Prostate gland (tissue), 2 donors: ENCODE results near the gene SBNO1. TPM values are rescaled to one million over a fixed set of nuclear protein-coding genes. Genes with fewer than 3 reads are reported as not detected.
"Not testable (repeated sequence)": the region's sequence is repeated elsewhere in the genome, so short reads cannot be mapped to it uniquely, and the experiment has no call there.

ENCODE experiments used
- DNase-seq: peaks from one replicate; pipeline ENCODE4 v3.0.0-alpha.2; 2019; ENCODE audit warnings: low spot score
- H3K27ac ChIP-seq, 2 donors: fragments of 200-600 bp; sonication (generic); 2 replicates each; pipeline ENCODE4 v1.5.1; 2017 to 2019
- H3K27me3 ChIP-seq: fragments of 200-600 bp; sonication (generic); replicated peaks from 2 replicates; pipeline ENCODE4 v1.5.1; 2019; ENCODE audit not compliant: insufficient read depth
- H3K36me3 ChIP-seq, 2 donors: fragments of 200-600 bp; sonication (generic); 1 replicate in 1 of 2; 2 replicates in 1 of 2; pipeline versions ENCODE4 v1.5.1 to v1.8.1; 2017 to 2019
- H3K4me1 ChIP-seq: fragments of 200-600 bp; sonication (generic); replicated peaks from 2 replicates; pipeline ENCODE4 v1.5.1; 2019
- H3K4me3 ChIP-seq, 2 donors: fragments of 200-600 bp; sonication (generic); 2 replicates each; pipeline ENCODE4 v1.5.1; 2017 to 2019
- H3K9me3 ChIP-seq: fragments of 200-600 bp; sonication (generic); 2 replicates; pipeline ENCODE4 v1.5.1; 2017
- POLR2A ChIP-seq: fragments of 450-650 bp; IDR thresholded peaks from one replicate; pipeline ENCODE4 v1.6.1; 2016; ENCODE audit warnings: antibody characterized with exemption, mild to moderate bottlenecking
- POLR2AphosphoS5 ChIP-seq: sonication (generic); formaldehyde crosslinking; IDR thresholded peaks from one replicate; pipeline ENCODE4 v1.6.1; 2017; ENCODE audit warnings: antibody characterized with exemption
- WGBS: methylation state at CpG from one replicate; pipeline ENCODE4 v1.1.5; 2018; 5-methylcytosine and 5-hydroxymethylcytosine counted together
- intact Hi-C: fragments of 100-400 bp; cut with DNase I; formaldehyde crosslinking; loops from one replicate; pipeline ENCODE4 v1.14.2; 2022
- total RNA-seq, 2 donors: library from RNA; depleted of rRNA; stranded (reverse); fragments of >200 nt; gene quantifications; one replicate each; pipeline ENCODE4 v1.1.0, GENCODE V29; 2016
- TF ChIP-seq, protein P1 (sequence below), 4 experiments: fragments of 200-600 bp in 2 of 4; fragments of 450-650 bp in 2 of 4; sonication (generic) in 2 of 4; IDR thresholded peaks; 1 replicate in 3 of 4; 2 replicates in 1 of 4; pipeline ENCODE4 v1.5.1; 2016 to 2019; ENCODE audit warnings: antibody characterized with exemption in 4 of 4, mild to moderate bottlenecking in 2 of 4, moderate library complexity in 2 of 4

SBNO1 gene
- total RNA-seq, 2 donors from 2014 or later: 22.6 to 53.3 TPM

- TF ChIP-seq, protein P1, sequence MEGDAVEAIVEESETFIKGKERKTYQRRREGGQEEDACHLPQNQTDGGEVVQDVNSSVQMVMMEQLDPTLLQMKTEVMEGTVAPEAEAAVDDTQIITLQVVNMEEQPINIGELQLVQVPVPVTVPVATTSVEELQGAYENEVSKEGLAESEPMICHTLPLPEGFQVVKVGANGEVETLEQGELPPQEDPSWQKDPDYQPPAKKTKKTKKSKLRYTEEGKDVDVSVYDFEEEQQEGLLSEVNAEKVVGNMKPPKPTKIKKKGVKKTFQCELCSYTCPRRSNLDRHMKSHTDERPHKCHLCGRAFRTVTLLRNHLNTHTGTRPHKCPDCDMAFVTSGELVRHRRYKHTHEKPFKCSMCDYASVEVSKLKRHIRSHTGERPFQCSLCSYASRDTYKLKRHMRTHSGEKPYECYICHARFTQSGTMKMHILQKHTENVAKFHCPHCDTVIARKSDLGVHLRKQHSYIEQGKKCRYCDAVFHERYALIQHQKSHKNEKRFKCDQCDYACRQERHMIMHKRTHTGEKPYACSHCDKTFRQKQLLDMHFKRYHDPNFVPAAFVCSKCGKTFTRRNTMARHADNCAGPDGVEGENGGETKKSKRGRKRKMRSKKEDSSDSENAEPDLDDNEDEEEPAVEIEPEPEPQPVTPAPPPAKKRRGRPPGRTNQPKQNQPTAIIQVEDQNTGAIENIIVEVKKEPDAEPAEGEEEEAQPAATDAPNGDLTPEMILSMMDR (IDR thresholded peaks at IDR 0.05): peak in 2 of 4 experiments; percentile 20 to 34
- TF ChIP-seq POLR2A (no peak), POLR2AphosphoS5 (peak; percentile 32)
- no peaks in the 10 kb centered on the region for H3K9me3 ChIP-seq
- WGBS: under 1% methylated on average over 23 of the region's 52 CpGs
- DNase-seq: peak; percentile 75
- peak overlapping the region; percentile 90 to 91 for H3K27ac ChIP-seq
- H3K4me1 ChIP-seq: peaks cover 28% of the 10 kb centered on the region
- H3K27me3 ChIP-seq: no peaks in the 10 kb centered on the region
- peak overlapping the region; percentile 46 to 47 for H3K4me3 ChIP-seq
- intact Hi-C loops: no loop called here
- no peaks in the 10 kb centered on the region for H3K36me3 ChIP-seq
Measured at GRCh38 chr12:123388177-123388950, 23.7 kb upstream of the SBNO1 start.

DNA sequence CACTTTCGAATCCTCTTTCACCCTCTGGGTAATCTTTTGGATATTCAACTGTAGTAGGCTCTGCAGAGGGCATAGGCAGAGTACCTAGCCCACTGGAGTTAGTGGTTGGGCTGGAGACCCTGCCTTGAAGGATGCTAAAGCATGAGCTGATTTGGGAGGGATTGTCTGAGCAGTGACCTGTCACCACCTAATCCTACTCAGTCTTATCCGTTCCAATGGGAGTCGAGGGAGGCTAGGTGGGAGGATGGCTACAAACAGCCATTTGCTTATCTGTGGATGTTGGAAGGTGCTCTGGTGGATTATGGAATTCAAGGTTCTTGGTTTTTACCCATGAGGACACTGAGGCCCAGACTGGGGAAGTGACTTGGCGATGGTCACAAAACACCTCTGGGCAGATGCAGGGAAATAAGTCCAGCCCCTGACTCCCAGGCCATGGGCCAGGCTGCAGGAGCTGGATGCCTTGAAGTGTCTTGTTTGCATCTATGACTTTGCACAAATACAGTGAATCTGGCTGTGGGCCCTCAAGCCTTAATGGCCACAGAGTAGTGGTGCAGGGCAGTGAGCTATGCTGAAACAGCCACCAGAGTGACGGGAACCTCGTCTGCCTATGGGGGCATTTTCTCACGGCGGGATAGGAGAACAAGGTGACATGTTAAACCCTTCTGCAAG lies 23.0 kb upstream of the SBNO1 start:
- no peaks in the 10 kb centered on the region for H3K36me3 ChIP-seq
- TF ChIP-seq, protein P1 (IDR thresholded peaks at IDR 0.05): peak in 1 of 4 experiments; percentile 4
- no peak for TF ChIP-seq POLR2AphosphoS5
- no peak for TF ChIP-seq POLR2A
- H3K4me1 ChIP-seq: peaks cover 28% of the 10 kb centered on the region
- intact Hi-C loops: no loop called here
- 66% methylated on average over 8 of the region's 8 CpGs for WGBS
- peak overlapping the region; percentile 90 to 91 for H3K27ac ChIP-seq
- H3K27me3 ChIP-seq: no peaks in the 10 kb centered on the region
- H3K9me3 ChIP-seq: no peaks in the 10 kb centered on the region
- H3K4me3 ChIP-seq: peak overlapping the region; percentile 46 to 47
- no peak for DNase-seq

- 91% methylated on average over 9 of the region's 9 CpGs for WGBS
- H3K9me3 ChIP-seq, intact Hi-C loops, H3K36me3 ChIP-seq, H3K27me3 ChIP-seq, H3K4me1 ChIP-seq, H3K27ac ChIP-seq, DNase-seq, H3K4me3 ChIP-seq: not testable (repeated sequence)
Measured at GRCh38 chr12:123385536-123385935, 20.9 kb upstream of the SBNO1 start.

DNA sequence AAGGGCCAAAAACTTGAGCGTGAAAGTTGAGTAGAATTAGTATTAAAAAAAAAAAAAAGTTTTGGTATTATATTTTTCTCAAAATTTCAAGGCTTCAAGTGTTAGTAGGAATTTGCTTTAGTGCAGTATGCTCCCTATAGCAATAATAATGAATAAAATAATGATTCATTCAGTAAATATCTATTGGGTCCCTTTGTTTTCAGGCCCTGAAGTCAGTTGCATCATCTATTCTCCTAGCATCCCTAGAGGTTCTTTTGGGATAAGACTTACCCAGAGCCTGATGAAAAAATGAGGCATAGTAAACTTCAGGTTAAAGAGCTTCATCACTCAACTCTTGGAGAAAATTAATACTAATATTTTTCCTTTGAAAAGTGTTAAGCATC lies 20.3 kb upstream of the SBNO1 start:
- Histone ChIP-seq H3K27ac (peak overlapping the region; percentile 78 to 89), H3K36me3 (no peaks in the 10 kb centered on the region)
- intact Hi-C loops: no loop called here

GRCh38 chr12:123384318-123384993 lies 19.8 kb upstream of the SBNO1 start:
- DNase-seq: no peak
- peak overlapping the region; percentile 78 to 89 for H3K27ac ChIP-seq

More for the DNA sequence above, 20.3 kb upstream of the SBNO1 start:
- no peak for DNase-seq
- 10% methylated on average over 1 of the region's 1 CpG for WGBS
- Histone ChIP-seq H3K27me3 (no peaks in the 10 kb centered on the region), H3K4me1 (peaks cover 7% of the 10 kb centered on the region), H3K4me3 (peak overlapping the region; percentile 48 to 74), H3K9me3 (no peaks in the 10 kb centered on the region)
- TF ChIP-seq POLR2AphosphoS5: no peak
- TF ChIP-seq POLR2A: no peak
- TF ChIP-seq, protein P1 (IDR thresholded peaks at IDR 0.05): no peak

More at GRCh38 chr12:123384318-123384993, 19.8 kb upstream of the SBNO1 start:
- no peaks in the 10 kb centered on the region for H3K9me3 ChIP-seq
- no peaks in the 10 kb centered on the region for H3K36me3 ChIP-seq
- 1% methylated on average over 41 of the region's 41 CpGs for WGBS
- TF ChIP-seq, protein P1 (IDR thresholded peaks at IDR 0.05): no peak
- no peak for TF ChIP-seq POLR2AphosphoS5
- no peak for TF ChIP-seq POLR2A
- H3K4me3 ChIP-seq: peak overlapping the region; percentile 48 to 74
- intact Hi-C loops: no loop called here
- no peaks in the 10 kb centered on the region for H3K27me3 ChIP-seq
- peaks cover 7% of the 10 kb centered on the region for H3K4me1 ChIP-seq
